HUES6 (cell line): Measurements from ENCODE around the gene USF3.

Experiments used
- H3K27ac ChIP-seq: 2 replicates; pipeline ENCODE4 v1.7.0; 2013; ENCODE audit warnings: low read depth, mild to moderate bottlenecking, low read length, inconsistent platforms
- H3K27me3 ChIP-seq: 2 replicates; pipeline ENCODE4 v1.6.1; 2013; ENCODE audit warnings: low read length; ENCODE audit not compliant: control insufficient read depth, insufficient read depth
- H3K36me3 ChIP-seq: 2 replicates; pipeline ENCODE4 v1.6.1; 2013; ENCODE audit warnings: low read length; ENCODE audit not compliant: control insufficient read depth, insufficient read depth
- H3K4me1 ChIP-seq: 2 replicates; pipeline ENCODE4 v1.6.1; 2013; ENCODE audit warnings: low read length; ENCODE audit not compliant: control insufficient read depth, insufficient read depth
- H3K4me3 ChIP-seq: 2 replicates; pipeline ENCODE4 v1.5.1; 2013; ENCODE audit warnings: low read depth, low read length
- H3K9ac ChIP-seq: one replicate; pipeline ENCODE4 v1.6.1; 2013; ENCODE audit warnings: mild to moderate bottlenecking, low read length
- H3K9me3 ChIP-seq: 2 replicates; pipeline ENCODE4 v1.6.1; 2013; ENCODE audit warnings: low read depth, low read length; ENCODE audit not compliant: control insufficient read depth, insufficient read depth

Gene USF3

GRCh38 chr3:113673593-113673992 lies 22.8 kb downstream of the USF3 start:
- no peaks in the 10 kb centered on the region for H3K9me3 ChIP-seq
- peaks cover 9% of the 10 kb centered on the region; the same call in 1 of the 2 replicates for H3K36me3 ChIP-seq
- H3K27ac ChIP-seq = no peak overlapping the region
- H3K4me1 ChIP-seq = peaks cover 5% of the 10 kb centered on the region; the same call in 1 of the 2 replicates
- H3K9ac ChIP-seq = no peak overlapping the region
- H3K27me3 ChIP-seq = no peaks in the 10 kb centered on the region
- no peak overlapping the region for H3K4me3 ChIP-seq

DNA sequence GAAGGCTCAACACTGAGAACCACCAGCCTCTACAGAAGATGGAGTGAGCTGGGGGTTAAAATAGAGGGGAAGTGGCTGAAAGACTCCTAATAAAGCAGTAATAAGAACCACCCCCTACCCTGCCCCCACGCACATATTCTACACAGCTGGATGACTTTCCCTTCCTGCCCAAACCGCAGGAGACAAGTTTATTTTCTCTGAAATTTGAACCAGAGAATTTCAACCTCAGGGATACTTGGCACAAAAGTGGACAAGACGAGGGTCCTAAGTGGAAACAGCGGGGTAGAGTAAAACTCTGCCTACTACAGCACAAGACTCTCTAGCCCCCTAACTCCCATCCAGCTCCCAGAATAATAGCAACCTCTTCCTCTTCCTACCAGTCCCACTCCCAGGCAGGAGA lies 28.4 kb downstream of the USF3 start:
- no peak overlapping the region for H3K4me3 ChIP-seq
- H3K4me1 ChIP-seq = peaks cover 8% of the 10 kb centered on the region
- H3K27me3 ChIP-seq = no peaks in the 10 kb centered on the region
- no peaks in the 10 kb centered on the region for H3K9me3 ChIP-seq
- no peak overlapping the region for H3K27ac ChIP-seq
- no peak overlapping the region for H3K9ac ChIP-seq
- no peaks in the 10 kb centered on the region for H3K36me3 ChIP-seq

DNA sequence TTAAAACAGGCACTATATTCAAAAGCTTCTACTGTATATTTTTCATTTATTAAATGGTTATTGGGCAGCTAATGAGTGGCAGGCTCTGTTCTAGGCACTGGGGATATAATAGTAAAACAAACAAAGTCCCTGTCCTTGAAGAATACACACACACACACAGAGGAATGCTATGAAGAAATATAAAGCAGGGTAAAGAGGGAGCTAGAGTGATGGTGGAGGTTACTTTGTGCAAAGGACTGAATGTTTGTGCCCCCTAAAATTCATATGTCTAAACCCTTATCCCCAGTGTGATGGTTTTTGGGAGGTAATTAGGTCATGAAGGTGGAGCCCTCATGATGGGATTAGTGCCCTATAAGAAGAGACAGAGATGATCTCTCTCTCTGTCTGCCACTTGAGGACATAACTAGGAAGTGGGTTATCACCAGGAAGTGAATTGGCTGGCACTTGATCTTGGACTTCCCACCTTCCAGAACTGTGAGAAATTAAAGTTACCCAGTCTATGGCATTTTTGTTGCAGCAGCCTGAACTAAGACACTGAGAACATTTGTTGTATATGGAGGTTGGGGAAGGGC lies 31.8 kb downstream of the USF3 start:
- peaks cover 8% of the 10 kb centered on the region for H3K4me1 ChIP-seq
- peaks cover 15% of the 10 kb centered on the region for H3K36me3 ChIP-seq
- H3K27me3 ChIP-seq = no peaks in the 10 kb centered on the region
- no peak overlapping the region for H3K9ac ChIP-seq
- no peak overlapping the region for H3K27ac ChIP-seq
- H3K9me3 ChIP-seq = no peaks in the 10 kb centered on the region
- no peak overlapping the region for H3K4me3 ChIP-seq

- H3K4me1 ChIP-seq = peaks cover 8% of the 10 kb centered on the region
- no peaks in the 10 kb centered on the region for H3K9me3 ChIP-seq
- H3K27ac ChIP-seq = no peak overlapping the region
- peaks cover 23% of the 10 kb centered on the region for H3K36me3 ChIP-seq
- no peak overlapping the region for H3K4me3 ChIP-seq
- no peaks in the 10 kb centered on the region for H3K27me3 ChIP-seq
- H3K9ac ChIP-seq = no peak overlapping the region
Measured at GRCh38 chr3:113663761-113664160, 32.7 kb downstream of the USF3 start.

DNA sequence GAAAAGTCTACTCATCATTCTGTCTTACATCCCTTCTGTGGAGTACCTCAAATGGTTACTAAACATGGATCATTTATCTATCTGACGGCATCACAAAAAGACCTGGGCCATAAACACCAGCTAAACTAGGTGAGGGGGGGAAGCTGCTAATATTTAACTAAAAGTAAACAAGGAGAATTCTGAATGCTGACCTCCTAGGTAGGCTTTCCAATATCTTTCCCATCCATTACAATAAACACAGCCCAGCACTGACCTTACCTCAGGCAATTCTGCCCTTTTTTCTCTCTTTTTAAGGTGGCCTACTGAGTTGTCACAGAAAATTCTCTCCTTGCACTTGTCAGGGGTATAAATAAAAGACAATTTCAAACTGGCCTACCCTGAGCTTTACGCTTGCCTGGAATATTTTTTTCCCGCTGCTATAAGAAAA lies 33.1 kb downstream of the USF3 start:
- Histone ChIP-seq H3K27ac (no peak overlapping the region), H3K9ac (no peak overlapping the region), H3K4me3 (no peak overlapping the region), H3K4me1 (peaks cover 7% of the 10 kb centered on the region), H3K9me3 (no peaks in the 10 kb centered on the region), H3K36me3 (peaks cover 23% of the 10 kb centered on the region), H3K27me3 (no peaks in the 10 kb centered on the region)

- Histone ChIP-seq H3K9me3 (no peaks in the 10 kb centered on the region), H3K4me1 (peaks cover 2% of the 10 kb centered on the region; the same call in 1 of the 2 replicates), H3K36me3 (peaks cover 23% of the 10 kb centered on the region), H3K27ac (0 out of 2 replicates have a peak overlapping the region, but pooled peaks have one; percentile 23), H3K4me3 (no peak overlapping the region), H3K27me3 (no peaks in the 10 kb centered on the region), H3K9ac (no peak overlapping the region)
Measured at GRCh38 chr3:113662824-113663223, 33.6 kb downstream of the USF3 start.

DNA sequence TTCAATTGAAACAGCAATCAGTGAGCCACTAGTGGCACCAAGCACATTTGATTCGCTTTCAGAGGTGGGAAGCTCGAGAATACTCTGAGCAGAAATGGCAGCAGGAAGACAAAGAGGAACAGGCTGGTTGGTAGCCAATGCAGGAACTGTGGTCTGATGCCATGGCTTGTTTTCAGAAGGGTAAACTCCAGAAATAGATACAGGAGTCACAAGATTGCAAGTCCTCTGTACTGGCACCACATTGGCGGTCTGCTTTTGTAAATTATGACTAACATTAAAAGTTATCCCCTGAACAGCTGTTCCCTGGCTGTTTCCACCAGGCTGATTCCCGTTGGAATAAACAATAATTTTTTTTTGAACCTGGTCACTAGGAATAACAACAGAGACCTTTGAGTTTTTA lies 35.5 kb downstream of the USF3 start:
- no peaks in the 10 kb centered on the region for H3K9me3 ChIP-seq
- peaks cover 23% of the 10 kb centered on the region for H3K36me3 ChIP-seq
- H3K27ac ChIP-seq = no peak overlapping the region
- H3K9ac ChIP-seq = no peak overlapping the region
- H3K4me3 ChIP-seq = no peak overlapping the region
- no peaks in the 10 kb centered on the region for H3K4me1 ChIP-seq
- H3K27me3 ChIP-seq = no peaks in the 10 kb centered on the region

GRCh38 chr3:113660458-113660857 lies 36.0 kb downstream of the USF3 start:
- Histone ChIP-seq H3K4me3 (no peak overlapping the region), H3K27me3 (no peaks in the 10 kb centered on the region), H3K9ac (no peak overlapping the region), H3K4me1 (no peaks in the 10 kb centered on the region), H3K27ac (no peak overlapping the region), H3K9me3 (no peaks in the 10 kb centered on the region), H3K36me3 (peaks cover 23% of the 10 kb centered on the region)

DNA sequence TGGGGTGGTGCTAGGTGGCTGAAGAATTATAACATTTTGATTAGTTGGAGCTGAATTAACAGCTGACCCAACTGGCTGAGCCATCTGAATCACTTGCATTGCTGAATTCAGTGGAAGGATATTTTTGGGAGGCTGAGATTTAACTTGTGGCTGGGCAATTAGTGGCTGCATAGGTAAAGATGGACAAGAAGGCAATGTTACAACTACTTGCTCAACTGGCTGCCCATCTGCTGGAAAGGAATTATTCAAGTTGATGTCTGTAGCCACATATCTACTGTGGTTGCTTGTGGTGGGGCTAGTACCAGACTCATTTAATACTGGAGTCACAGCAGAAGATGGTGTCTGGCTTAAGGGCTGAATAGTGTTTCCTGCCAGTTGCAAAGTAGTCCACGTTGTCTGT lies 36.4 kb downstream of the USF3 start:
- H3K4me3 ChIP-seq = no peak overlapping the region
- no peak overlapping the region for H3K9ac ChIP-seq
- H3K4me1 ChIP-seq = no peaks in the 10 kb centered on the region
- H3K9me3 ChIP-seq = no peaks in the 10 kb centered on the region
- H3K36me3 ChIP-seq = peaks cover 23% of the 10 kb centered on the region
- H3K27ac ChIP-seq = no peak overlapping the region
- no peaks in the 10 kb centered on the region for H3K27me3 ChIP-seq

DNA sequence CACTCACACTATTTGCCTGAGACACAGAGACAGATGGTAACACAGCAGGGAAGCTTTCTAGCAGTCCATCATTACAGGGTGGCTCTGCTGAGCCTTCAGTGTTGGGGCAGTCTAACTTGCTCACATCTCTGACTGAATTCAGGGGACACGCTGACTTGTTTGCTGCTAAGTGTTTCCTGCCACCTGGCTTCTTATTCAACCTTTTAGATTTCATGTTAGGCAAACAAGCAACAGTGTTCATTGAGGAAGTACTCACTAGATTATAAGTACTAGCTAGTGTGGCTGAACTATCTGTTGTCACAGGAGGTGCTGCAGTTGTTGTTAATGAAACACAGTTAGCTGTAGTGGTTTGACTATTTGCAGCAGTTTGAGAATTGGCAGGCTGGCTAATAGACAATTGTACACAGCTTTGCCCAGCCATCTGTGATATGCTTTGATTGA lies 37.3 kb downstream of the USF3 start:
- no peak overlapping the region for H3K27ac ChIP-seq
- no peaks in the 10 kb centered on the region for H3K4me1 ChIP-seq
- H3K4me3 ChIP-seq = no peak overlapping the region
- H3K36me3 ChIP-seq = peaks cover 23% of the 10 kb centered on the region
- H3K9ac ChIP-seq = no peak overlapping the region
- H3K27me3 ChIP-seq = no peaks in the 10 kb centered on the region
- no peaks in the 10 kb centered on the region for H3K9me3 ChIP-seq

DNA sequence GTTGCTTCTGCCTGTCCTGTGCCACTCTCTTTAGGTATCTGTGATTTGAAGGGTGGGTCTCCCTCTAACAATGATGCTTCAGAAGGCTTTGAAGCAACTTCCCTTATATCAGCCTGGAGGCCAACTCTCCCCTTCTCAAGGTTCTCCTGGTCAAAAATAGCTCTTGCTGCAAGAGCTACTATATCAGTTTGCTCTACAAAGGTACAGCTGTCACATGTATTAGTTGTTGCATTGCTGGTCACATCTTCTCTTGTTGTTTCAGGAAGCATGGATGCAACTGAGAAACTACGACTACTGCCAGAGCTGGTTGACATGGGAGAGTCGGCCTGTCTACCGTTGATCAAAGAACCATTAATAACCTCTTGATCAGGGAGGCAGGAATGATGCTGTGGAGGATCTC lies 38.3 kb downstream of the USF3 start:
- H3K27me3 ChIP-seq = no peaks in the 10 kb centered on the region
- no peak overlapping the region for H3K4me3 ChIP-seq
- H3K4me1 ChIP-seq = no peaks in the 10 kb centered on the region
- no peak overlapping the region for H3K27ac ChIP-seq
- H3K9me3 ChIP-seq = no peaks in the 10 kb centered on the region
- no peak overlapping the region for H3K9ac ChIP-seq
- peaks cover 23% of the 10 kb centered on the region for H3K36me3 ChIP-seq
